Thyroid gland (tissue), 4 donors: ENCODE measurements around the gene RPL18. TPM values are rescaled to one million over a fixed set of nuclear protein-coding genes. Genes with fewer than 3 reads are reported as not detected.

Experiments
- DNase-seq, 2 donors: peaks; one replicate each; pipeline ENCODE4 v3.0.0-alpha.2; 2019
- H3K27ac ChIP-seq, 3 donors: fragments of 200-600 bp; sonication (generic); 1 replicate in 2 of 3; 2 replicates in 1 of 3; pipeline ENCODE4 v1.5.1; 2016 to 2019; ENCODE audit warnings: mild to moderate bottlenecking in 1 of 3, moderate library complexity in 1 of 3
- H3K27me3 ChIP-seq: fragments of 200-600 bp; sonication (generic); one replicate; pipeline ENCODE4 v1.5.1; 2019
- H3K36me3 ChIP-seq, 2 donors: fragments of 200-600 bp; sonication (generic); one replicate each; pipeline ENCODE4 v1.5.1; 2016 to 2019
- H3K4me1 ChIP-seq, 2 donors: fragments of 200-600 bp; sonication (generic); one replicate each; pipeline ENCODE4 v1.5.1; 2017 to 2019
- H3K4me3 ChIP-seq, 3 donors: fragments of 200-600 bp; sonication (generic); replicated peaks in 1 of 3; 1 replicate in 2 of 3; 2 replicates in 1 of 3; pipeline ENCODE4 v1.5.1; 2016; ENCODE audit warnings: mild to moderate bottlenecking in 1 of 3
- H3K9me3 ChIP-seq: fragments of 200-600 bp; sonication (generic); one replicate; pipeline ENCODE4 v1.5.1; 2017
- POLR2A ChIP-seq, 2 donors: fragments of 450-650 bp; IDR thresholded peaks; one replicate each; pipeline ENCODE4 v1.6.1; 2017; ENCODE audit warnings: antibody characterized with exemption in 2 of 2, mild to moderate bottlenecking in 2 of 2, moderate library complexity in 1 of 2
- WGBS, 2 donors: methylation state at CpG; one replicate each; pipeline ENCODE4 v1.1.5; 2017; 5-methylcytosine and 5-hydroxymethylcytosine counted together
- intact Hi-C: fragments of 100-400 bp; cut with DNase I; formaldehyde crosslinking; loops from one replicate; pipeline ENCODE4 v1.15.1; 2023
- total RNA-seq, 4 donors: library from RNA; depleted of rRNA; stranded (reverse); fragments of >200 nt; gene quantifications; one replicate each; pipeline ENCODE4 v1.2.3, GENCODE V29; 2016
- TF ChIP-seq, protein P1 (sequence below), 6 experiments: fragments of 200-600 bp in 3 of 6; fragments of 450-650 bp in 3 of 6; sonication (generic) in 3 of 6; IDR thresholded peaks; one replicate each; pipeline ENCODE4 v1.5.1; 2016 to 2019; ENCODE audit warnings: antibody characterized with exemption in 6 of 6, mild to moderate bottlenecking in 2 of 6, inconsistent platforms in 1 of 6, moderate library complexity in 1 of 6

RPL18 gene
- total RNA-seq, 4 donors from 2014 or later: 1,845 to 2,426 (median 1,951) TPM

DNA sequence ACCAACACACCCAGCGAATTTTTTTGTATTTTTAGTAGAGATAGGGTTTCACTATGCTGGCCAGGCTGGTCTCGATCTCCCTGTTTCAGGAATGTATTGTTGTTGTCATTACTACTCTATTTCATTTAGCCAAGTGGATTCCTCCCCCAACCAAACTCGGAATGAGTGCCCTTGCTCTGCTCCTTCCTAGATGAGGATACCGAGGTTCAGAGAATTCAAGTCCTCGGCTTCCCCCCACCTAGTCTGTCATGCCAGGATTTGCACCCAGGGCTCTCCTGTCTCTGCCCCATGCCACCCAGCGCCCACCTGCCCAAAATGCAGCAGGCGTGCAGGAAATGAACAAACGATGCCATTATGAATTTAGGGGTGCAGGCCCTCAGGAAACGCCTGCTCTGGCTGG, 16.0 kb downstream of the RPL18 start:
- DNase-seq: no peak
- intact Hi-C loops: no loop called here
- H3K27ac ChIP-seq: no peak overlapping the region
- no peaks in the 10 kb centered on the region for H3K9me3 ChIP-seq
- 81 to 86% methylated on average over 9 of the region's 9 CpGs for WGBS, 2 donors
- H3K36me3 ChIP-seq: no peaks in the 10 kb centered on the region
- no peak for TF ChIP-seq POLR2A (IDR thresholded peaks at IDR 0.05)
- TF ChIP-seq, protein P1, sequence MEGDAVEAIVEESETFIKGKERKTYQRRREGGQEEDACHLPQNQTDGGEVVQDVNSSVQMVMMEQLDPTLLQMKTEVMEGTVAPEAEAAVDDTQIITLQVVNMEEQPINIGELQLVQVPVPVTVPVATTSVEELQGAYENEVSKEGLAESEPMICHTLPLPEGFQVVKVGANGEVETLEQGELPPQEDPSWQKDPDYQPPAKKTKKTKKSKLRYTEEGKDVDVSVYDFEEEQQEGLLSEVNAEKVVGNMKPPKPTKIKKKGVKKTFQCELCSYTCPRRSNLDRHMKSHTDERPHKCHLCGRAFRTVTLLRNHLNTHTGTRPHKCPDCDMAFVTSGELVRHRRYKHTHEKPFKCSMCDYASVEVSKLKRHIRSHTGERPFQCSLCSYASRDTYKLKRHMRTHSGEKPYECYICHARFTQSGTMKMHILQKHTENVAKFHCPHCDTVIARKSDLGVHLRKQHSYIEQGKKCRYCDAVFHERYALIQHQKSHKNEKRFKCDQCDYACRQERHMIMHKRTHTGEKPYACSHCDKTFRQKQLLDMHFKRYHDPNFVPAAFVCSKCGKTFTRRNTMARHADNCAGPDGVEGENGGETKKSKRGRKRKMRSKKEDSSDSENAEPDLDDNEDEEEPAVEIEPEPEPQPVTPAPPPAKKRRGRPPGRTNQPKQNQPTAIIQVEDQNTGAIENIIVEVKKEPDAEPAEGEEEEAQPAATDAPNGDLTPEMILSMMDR (IDR thresholded peaks at IDR 0.05): no peak
- no peaks in the 10 kb centered on the region for H3K4me1 ChIP-seq
- no peaks in the 10 kb centered on the region for H3K27me3 ChIP-seq
- no peak overlapping the region for H3K4me3 ChIP-seq

DNA sequence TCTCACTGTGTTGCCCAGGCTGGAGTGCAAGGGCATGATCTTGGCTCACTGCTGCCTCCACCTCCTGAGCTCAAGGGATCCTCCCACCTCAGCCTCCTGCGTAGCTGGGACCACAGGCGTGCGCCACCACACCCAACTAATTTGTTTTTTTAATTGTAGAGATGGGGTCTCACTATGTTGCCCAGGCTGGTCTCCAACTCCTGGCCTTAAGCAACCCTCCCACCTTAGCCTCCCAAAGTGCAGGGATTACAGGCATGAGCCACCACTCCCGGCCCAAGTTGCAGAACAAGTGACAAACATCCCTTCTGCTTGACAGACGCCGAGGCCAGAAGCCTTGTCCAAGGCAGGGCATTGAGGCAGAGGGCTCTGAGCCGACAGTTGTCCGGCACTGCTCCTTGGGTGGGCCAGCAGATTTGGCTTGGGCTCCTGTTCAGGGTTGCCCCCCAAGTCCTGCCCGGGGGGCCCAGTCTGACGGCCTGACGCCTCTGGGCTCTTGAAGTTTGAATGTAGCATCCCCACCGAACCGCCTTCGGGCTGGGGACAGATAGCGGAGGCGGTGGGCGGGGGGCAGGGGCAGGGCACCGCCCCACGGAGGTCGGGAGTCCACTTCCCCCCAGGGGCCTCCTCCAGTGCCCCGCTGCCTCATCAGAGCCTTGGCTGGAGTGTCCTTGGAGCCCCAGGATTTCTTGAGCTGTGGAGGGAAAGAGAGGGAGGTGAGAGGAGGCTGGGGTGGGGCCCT, 18.1 kb downstream of the RPL18 start:
- H3K9me3 ChIP-seq: no peaks in the 10 kb centered on the region
- H3K4me3 ChIP-seq: no peak overlapping the region
- H3K27ac ChIP-seq: no peak overlapping the region
- no peaks in the 10 kb centered on the region for H3K27me3 ChIP-seq
- TF ChIP-seq POLR2A (IDR thresholded peaks at IDR 0.05): no peak
- TF ChIP-seq, protein P1 (IDR thresholded peaks at IDR 0.05): no peak
- no peaks in the 10 kb centered on the region for H3K4me1 ChIP-seq
- no peak for DNase-seq
- no peaks in the 10 kb centered on the region for H3K36me3 ChIP-seq
- 85 to 86% methylated on average over 13 to 15 of the region's 21 CpGs for WGBS, 2 donors
- intact Hi-C loops: no loop called here

DNA sequence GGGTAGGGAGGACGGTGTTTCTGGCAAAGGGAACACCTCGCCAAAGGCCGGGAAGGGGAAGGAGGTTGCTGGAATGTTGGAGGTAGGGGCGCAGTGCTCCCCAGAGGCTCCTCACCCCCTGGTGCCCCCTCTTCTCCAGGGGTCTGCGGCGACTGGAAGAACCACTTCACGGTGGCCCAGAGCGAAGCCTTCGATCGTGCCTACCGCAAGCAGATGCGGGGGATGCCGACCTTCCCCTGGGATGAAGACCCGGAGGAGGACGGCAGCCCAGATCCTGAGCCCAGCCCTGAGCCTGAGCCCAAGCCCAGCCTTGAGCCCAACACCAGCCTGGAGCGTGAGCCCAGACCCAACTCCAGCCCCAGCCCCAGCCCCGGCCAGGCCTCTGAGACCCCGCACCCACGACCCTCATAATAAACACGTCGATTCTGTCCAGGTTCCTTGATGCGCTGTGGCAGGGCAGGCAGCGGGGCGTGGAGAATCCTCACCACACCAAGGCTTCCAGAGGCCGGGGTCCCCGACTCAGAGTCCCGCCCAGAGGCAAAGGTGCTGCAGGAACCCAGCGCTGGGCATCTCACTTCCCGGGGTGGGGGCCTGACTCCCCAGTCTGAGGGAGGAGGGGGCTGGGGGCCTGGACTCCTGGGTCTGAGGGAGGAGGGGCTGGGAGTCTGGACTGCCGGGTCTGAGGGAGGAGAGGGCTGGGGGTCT, 19.8 kb downstream of the RPL18 start:
- Histone ChIP-seq H3K4me1 (no peaks in the 10 kb centered on the region), H3K27ac (no peak overlapping the region), H3K36me3 (no peaks in the 10 kb centered on the region), H3K4me3 (no peak overlapping the region), H3K9me3 (no peaks in the 10 kb centered on the region), H3K27me3 (no peaks in the 10 kb centered on the region)
- no peak for TF ChIP-seq POLR2A (IDR thresholded peaks at IDR 0.05)
- intact Hi-C loops: no loop called here
- 52 to 56% methylated on average over 18 to 24 of the region's 30 CpGs for WGBS, 2 donors
- no peak for DNase-seq

DNA sequence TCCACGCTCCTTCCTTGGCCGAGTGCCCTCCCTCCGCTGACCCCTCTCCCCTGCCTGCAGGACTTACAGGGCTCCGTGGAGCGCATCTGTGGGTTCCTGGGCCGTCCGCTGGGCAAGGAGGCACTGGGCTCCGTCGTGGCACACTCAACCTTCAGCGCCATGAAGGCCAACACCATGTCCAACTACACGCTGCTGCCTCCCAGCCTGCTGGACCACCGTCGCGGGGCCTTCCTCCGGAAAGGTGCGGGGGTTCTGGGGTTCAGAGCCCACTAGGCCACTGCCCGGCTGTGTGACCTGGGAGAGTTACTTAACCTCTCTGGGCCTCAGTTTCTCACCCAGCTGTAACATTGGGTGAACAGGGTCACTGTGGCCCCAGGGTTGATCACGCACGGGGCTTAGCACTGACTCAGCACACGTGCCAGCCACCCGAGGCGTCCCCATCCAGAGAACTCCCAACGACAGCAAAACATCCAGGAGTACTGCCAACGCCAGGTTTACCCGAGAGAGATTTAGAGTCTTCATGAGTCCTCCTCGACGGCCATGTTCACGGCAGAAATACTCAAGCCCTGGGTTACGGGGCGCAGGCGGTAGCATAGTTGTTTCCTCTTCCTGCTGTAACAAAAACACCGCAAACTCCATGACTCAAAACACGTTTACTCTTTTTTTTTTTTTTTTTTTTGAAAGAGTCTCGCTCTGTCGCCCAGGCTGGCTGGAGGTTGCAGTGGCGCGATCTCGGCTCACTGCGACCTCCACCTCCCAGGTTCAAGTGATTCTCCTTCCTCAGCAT, 22.1 kb downstream of the RPL18 start:
- TF ChIP-seq, protein P1 (IDR thresholded peaks at IDR 0.05): no peak
- TF ChIP-seq POLR2A (IDR thresholded peaks at IDR 0.05): no peak
- Histone ChIP-seq H3K4me3 (no peak overlapping the region), H3K27me3 (no peaks in the 10 kb centered on the region), H3K36me3 (no peaks in the 10 kb centered on the region), H3K27ac (no peak overlapping the region), H3K9me3 (no peaks in the 10 kb centered on the region), H3K4me1 (no peaks in the 10 kb centered on the region)
- intact Hi-C loops: no loop called here
- WGBS, 2 donors: 74 to 77% methylated on average over 34 to 36 of the region's 39 CpGs
- DNase-seq: no peak

DNA sequence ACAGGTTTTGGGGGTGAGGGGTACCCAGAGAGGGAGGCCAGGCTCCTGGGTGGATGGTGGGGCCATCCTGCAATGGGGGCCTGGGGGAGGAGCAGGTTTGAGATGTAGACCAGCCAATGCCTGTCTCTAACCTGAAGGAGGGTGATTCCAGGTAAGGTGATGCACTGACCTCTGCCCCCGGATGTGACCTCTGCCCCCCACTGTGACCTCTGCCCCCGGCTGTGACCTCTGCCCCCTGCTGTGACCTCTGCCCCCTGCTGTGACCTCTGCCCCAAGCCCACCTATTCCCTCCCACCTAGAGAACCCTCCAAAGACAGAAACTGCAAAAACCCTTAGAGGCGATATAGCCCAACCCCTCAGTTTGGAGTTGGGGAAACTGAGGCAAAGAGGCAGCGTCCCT, 22.7 kb downstream of the RPL18 start:
- 90 to 92% methylated on average over 2 to 4 of the region's 4 CpGs for WGBS, 2 donors
- no peak for DNase-seq
- intact Hi-C loops: no loop called here

More for the DNA sequence above, 22.7 kb downstream of the RPL18 start:
- Histone ChIP-seq H3K27me3 (no peaks in the 10 kb centered on the region), H3K4me1 (no peaks in the 10 kb centered on the region), H3K4me3 (no peak overlapping the region), H3K36me3 (no peaks in the 10 kb centered on the region), H3K9me3 (no peaks in the 10 kb centered on the region), H3K27ac (no peak overlapping the region)
- TF ChIP-seq POLR2A (IDR thresholded peaks at IDR 0.05): no peak
- TF ChIP-seq, protein P1 (IDR thresholded peaks at IDR 0.05): no peak
